ENCODE results near the gene DYNLRB1.

DYNLRB1 gene

GRCh38 chr20:34559311-34560140 is 43.3 kb downstream of the DYNLRB1 start:
- no peak for DNase-seq

- no peak for DNase-seq
Observed at GRCh38 chr20:34560141-34560523, 43.9 kb downstream of the DYNLRB1 start.

GRCh38 chr20:34560614-34561013 is 44.4 kb downstream of the DYNLRB1 start:
- DNase-seq: no peak

GRCh38 chr20:34561661-34562060 is 45.4 kb downstream of the DYNLRB1 start:
- DNase-seq: no peak

GRCh38 chr20:34562641-34563040 is 46.4 kb downstream of the DYNLRB1 start:
- no peak for DNase-seq

GRCh38 chr20:34564833-34565232 is 48.6 kb downstream of the DYNLRB1 start:
- no peak for DNase-seq

- DNase-seq: no peak
Observed at GRCh38 chr20:34566978-34567891, 51.0 kb downstream of the DYNLRB1 start.

GRCh38 chr20:34567892-34568865 is 52.0 kb downstream of the DYNLRB1 start:
- DNase-seq: no peak

GRCh38 chr20:34569598-34569997 is 53.4 kb downstream of the DYNLRB1 start:
- no peak for DNase-seq

GRCh38 chr20:34570859-34571306 is 54.7 kb downstream of the DYNLRB1 start:
- no peak for DNase-seq

GRCh38 chr20:34571753-34572152 is 55.5 kb downstream of the DYNLRB1 start:
- no peak for DNase-seq

- no peak for DNase-seq
Observed at GRCh38 chr20:34573541-34574300, 57.5 kb downstream of the DYNLRB1 start.

GRCh38 chr20:34574426-34574825 is 58.2 kb downstream of the DYNLRB1 start:
- DNase-seq: no peak

GRCh38 chr20:34574861-34575260 is 58.6 kb downstream of the DYNLRB1 start:
- DNase-seq: no peak

- DNase-seq: no peak
Observed at GRCh38 chr20:34575271-34575670, 59.0 kb downstream of the DYNLRB1 start.

- no peak for DNase-seq
Observed at GRCh38 chr20:34575756-34576155, 59.5 kb downstream of the DYNLRB1 start.

GRCh38 chr20:34577061-34577460 is 60.8 kb downstream of the DYNLRB1 start:
- DNase-seq: no peak

- DNase-seq: no peak
Observed at GRCh38 chr20:34578025-34578424, 61.8 kb downstream of the DYNLRB1 start.

GRCh38 chr20:34578521-34578920 is 62.3 kb downstream of the DYNLRB1 start:
- no peak for DNase-seq

- no peak for DNase-seq
Observed at GRCh38 chr20:34579191-34579978, 63.2 kb downstream of the DYNLRB1 start.

All from activated CD4-positive, alpha-beta T cell treated with anti-CD3 and anti-CD28 coated beads, Interleukin-2, amount 50 U/mL, for 1 hour (primary cell).